Tibial nerve (tissue), 4 donors: ENCODE results near the gene SGMS2. TPM values are rescaled to one million over a fixed set of nuclear protein-coding genes. Genes with fewer than 3 reads are reported as not detected.
"Not testable (repeated sequence)": the region's sequence is repeated elsewhere in the genome, so short reads cannot be mapped to it uniquely, and the experiment has no call there.

Source experiments
- DNase-seq, 2 donors: peaks; one replicate each; pipeline ENCODE4 v3.0.0-alpha.2; 2019; ENCODE audit warnings: low spot score in 2 of 2
- H3K27ac ChIP-seq, 4 donors: fragments of 200-600 bp; sonication (generic) in 3 of 4; one replicate each; pipeline ENCODE4 v1.5.1; 2017 to 2019; ENCODE audit warnings: mild to moderate bottlenecking in 1 of 4
- H3K27me3 ChIP-seq, 2 donors: fragments of 200-600 bp; sonication (generic) in 1 of 2; one replicate each; pipeline versions ENCODE4 v1.5.1 to v1.6.0; 2017 to 2019
- H3K36me3 ChIP-seq, 3 donors: fragments of 200-600 bp; sonication (generic); one replicate each; pipeline ENCODE4 v1.5.1; 2018 to 2019
- H3K4me1 ChIP-seq, 4 donors: fragments of 200-600 bp; sonication (generic) in 3 of 4; one replicate each; pipeline ENCODE4 v1.5.1; 2017 to 2019
- H3K4me3 ChIP-seq, 4 donors: fragments of 200-600 bp; sonication (generic) in 3 of 4; one replicate each; pipeline ENCODE4 v1.5.1; 2017 to 2019; ENCODE audit warnings: mild to moderate bottlenecking in 1 of 4, moderate library complexity in 1 of 4
- H3K9me3 ChIP-seq, 4 donors: fragments of 200-600 bp; sonication (generic) in 3 of 4; one replicate each; pipeline ENCODE4 v1.5.1; 2017 to 2019
- CTCF ChIP-seq, 5 experiments: fragments of 200-600 bp in 3 of 5; fragments of 450-650 bp in 2 of 5; sonication (generic) in 3 of 5; IDR thresholded peaks; one replicate each; pipeline ENCODE4 v1.5.1; 2016 to 2019; ENCODE audit warnings: antibody characterized with exemption in 5 of 5, mild to moderate bottlenecking in 3 of 5, moderate library complexity in 2 of 5
- EP300 ChIP-seq, 2 donors: sonication (generic); formaldehyde crosslinking; IDR thresholded peaks; one replicate each; pipeline ENCODE4 v1.6.1; 2017; ENCODE audit warnings: antibody characterized with exemption in 2 of 2, mild to moderate bottlenecking in 1 of 2
- POLR2A ChIP-seq, 2 donors: fragments of 450-650 bp; IDR thresholded peaks; one replicate each; pipeline ENCODE4 v1.6.1; 2017; ENCODE audit warnings: antibody characterized with exemption in 2 of 2, mild to moderate bottlenecking in 2 of 2, moderate library complexity in 2 of 2
- WGBS, 2 donors: methylation state at CpG; one replicate each; pipeline ENCODE4 v1.1.5; 2018; 5-methylcytosine and 5-hydroxymethylcytosine counted together
- total RNA-seq, 4 donors: library from RNA; depleted of rRNA; stranded (reverse); fragments of >200 nt; gene quantifications; one replicate each; pipeline ENCODE4 v1.1.0, GENCODE V29; 2016

SGMS2 gene
- total RNA-seq, 4 donors from 2014 or later, result 76.6 to 179 (median 127) TPM

DNA sequence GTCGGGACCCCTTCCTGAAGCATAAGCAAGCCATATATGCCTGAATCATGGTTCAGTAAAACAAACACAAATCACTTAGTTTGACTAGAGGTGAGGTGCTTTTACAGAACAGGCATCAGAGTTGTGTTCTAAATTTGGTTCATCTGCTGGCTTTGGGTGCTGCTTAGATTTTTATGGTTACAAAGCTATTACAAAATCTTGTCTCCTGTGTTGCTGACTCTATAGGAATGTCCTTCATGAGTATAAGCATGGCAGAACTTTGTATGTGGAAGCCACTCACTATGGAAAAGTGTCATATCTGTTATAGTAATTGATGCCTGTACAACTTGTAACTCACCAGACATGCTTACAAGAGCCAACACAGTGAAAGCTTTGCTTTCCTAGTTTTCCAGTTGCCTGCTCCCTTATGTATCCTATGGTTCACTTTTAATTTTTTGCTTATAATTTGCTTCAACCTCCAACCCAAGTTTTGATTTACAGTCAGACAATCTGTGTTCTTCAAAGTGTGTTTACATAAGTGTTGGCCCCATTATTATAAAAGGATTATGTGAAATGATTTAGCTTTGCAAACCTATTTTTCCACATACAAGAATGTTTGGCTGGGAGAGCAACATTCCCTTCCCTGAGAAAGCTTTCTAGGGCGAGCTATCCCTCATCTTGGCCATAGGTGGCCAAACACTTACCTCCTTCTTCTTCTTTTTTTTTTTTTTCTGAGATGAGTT is 76.6 kb downstream of the SGMS2 start:
- Histone ChIP-seq H3K27me3 (no peaks in the 10 kb centered on the region), H3K4me1 (peaks cover 0 to 9% (median 1%) of the 10 kb centered on the region in 4 donors), H3K27ac (no peak overlapping the region), H3K36me3 (peaks cover 0 to 37% (median 0%) of the 10 kb centered on the region in 3 donors), H3K9me3 (no peaks in the 10 kb centered on the region), H3K4me3 (no peak overlapping the region)
- 81 to 93% methylated on average over 2 of the region's 2 CpGs for WGBS, 2 donors
- DNase-seq, result no peak
- TF ChIP-seq CTCF (IDR thresholded peaks at IDR 0.05) (no peak), POLR2A (IDR thresholded peaks at IDR 0.05) (no peak), EP300 (IDR thresholded peaks at IDR 0.05) (no peak)

GRCh38 chr4:107902715-107903114 is 78.0 kb downstream of the SGMS2 start:
- no peaks in the 10 kb centered on the region for H3K9me3 ChIP-seq
- TF ChIP-seq CTCF (IDR thresholded peaks at IDR 0.05) (no peak), EP300 (IDR thresholded peaks at IDR 0.05) (no peak), POLR2A (IDR thresholded peaks at IDR 0.05) (no peak)
- H3K4me1 ChIP-seq, result no peaks in the 10 kb centered on the region
- no peaks in the 10 kb centered on the region for H3K27me3 ChIP-seq
- no peak overlapping the region for H3K4me3 ChIP-seq
- no peak for DNase-seq
- no peak overlapping the region for H3K27ac ChIP-seq
- 84 to 99% methylated on average over 2 of the region's 2 CpGs for WGBS, 2 donors
- peaks cover 0 to 37% (median 0%) of the 10 kb centered on the region in 3 donors for H3K36me3 ChIP-seq

DNA sequence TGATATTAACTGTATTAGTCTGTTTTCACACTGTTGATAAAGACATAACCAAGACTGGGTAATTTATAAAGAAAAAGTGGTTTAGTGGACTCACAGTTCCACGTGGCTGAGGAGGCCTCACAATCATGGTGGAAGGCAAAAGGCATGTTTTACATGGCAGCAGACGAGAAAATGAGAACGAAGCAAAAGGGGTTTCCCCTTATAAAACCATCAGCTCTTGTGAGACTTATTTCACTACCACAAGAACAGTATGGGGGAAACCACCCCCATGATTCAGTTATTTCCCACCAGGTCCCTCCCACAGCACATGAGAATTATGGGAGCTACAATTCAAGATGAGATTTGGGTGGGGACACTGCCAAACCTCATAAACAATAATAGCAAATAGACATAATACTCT is 80.3 kb downstream of the SGMS2 start:
- not testable (repeated sequence) for H3K4me1 ChIP-seq, DNase-seq, H3K27me3 ChIP-seq, H3K4me3 ChIP-seq, H3K9me3 ChIP-seq, H3K27ac ChIP-seq
- WGBS, 2 donors, result 93 to 96% methylated on average over 3 of the region's 3 CpGs
- H3K36me3 ChIP-seq, result peaks cover 0 to 57% (median 0%) of the 10 kb centered on the region in 3 donors

- 87 to 89% methylated on average over 4 of the region's 4 CpGs for WGBS, 2 donors
- no peak for TF ChIP-seq POLR2A (IDR thresholded peaks at IDR 0.05)
- no peak for TF ChIP-seq CTCF (IDR thresholded peaks at IDR 0.05)
- no peak for TF ChIP-seq EP300 (IDR thresholded peaks at IDR 0.05)
- no peak overlapping the region for H3K27ac ChIP-seq
- H3K27me3 ChIP-seq, result no peaks in the 10 kb centered on the region
- no peak for DNase-seq
- peaks cover 0 to 58% (median 0%) of the 10 kb centered on the region in 3 donors for H3K36me3 ChIP-seq
- no peaks in the 10 kb centered on the region for H3K4me1 ChIP-seq
- H3K9me3 ChIP-seq, result no peaks in the 10 kb centered on the region
- H3K4me3 ChIP-seq, result no peak overlapping the region
Measured at GRCh38 chr4:107906458-107907100, 81.8 kb downstream of the SGMS2 start.

GRCh38 chr4:107908377-107908776 is 83.6 kb downstream of the SGMS2 start:
- H3K36me3 ChIP-seq, result peaks cover 0 to 55% (median 0%) of the 10 kb centered on the region in 3 donors
- no peaks in the 10 kb centered on the region for H3K9me3 ChIP-seq
- H3K27me3 ChIP-seq, result no peaks in the 10 kb centered on the region
- DNase-seq, result no peak
- no peak overlapping the region for H3K4me3 ChIP-seq
- H3K4me1 ChIP-seq, result peaks cover 0 to 10% (median 0%) of the 10 kb centered on the region in 4 donors
- no peak overlapping the region for H3K27ac ChIP-seq
- WGBS, 2 donors, result 89 to 93% methylated on average over 7 of the region's 7 CpGs
- TF ChIP-seq POLR2A (IDR thresholded peaks at IDR 0.05) (no peak), EP300 (IDR thresholded peaks at IDR 0.05) (no peak), CTCF (IDR thresholded peaks at IDR 0.05) (no peak)
